Right lobe of liver (tissue), 6 donors: ENCODE results near the gene CYP27B1. TPM values are rescaled to one million over a fixed set of nuclear protein-coding genes. Genes with fewer than 3 reads are reported as not detected.

Experiments used
- ATAC-seq, 4 donors: fragments of 200-7000 bp; cut with Tn5 transposase; one replicate each; pipeline ENCODE4 v1.9.1; 2020; ENCODE audit warnings: mild to moderate bottlenecking in 4 of 4, moderate library complexity in 4 of 4
- DNase-seq, 3 donors: peaks; one replicate each; pipeline ENCODE4 v3.0.0-alpha.2; 2020
- H3K27ac ChIP-seq, 3 donors: fragments of 200-600 bp; one replicate each; pipeline ENCODE4 v1.8.0; 2022
- H3K27me3 ChIP-seq, 2 donors: fragments of 200-600 bp; one replicate each; pipeline ENCODE4 v1.8.0; 2022
- H3K36me3 ChIP-seq, 4 donors: fragments of 200-600 bp; sonication (generic) in 1 of 4; one replicate each; pipeline versions ENCODE4 v1.5.1 to v1.8.0; 2017 to 2022; ENCODE audit warnings: control low read depth in 1 of 4
- H3K4me1 ChIP-seq, 4 donors: fragments of 200-600 bp; sonication (generic) in 1 of 4; one replicate each; pipeline versions ENCODE4 v1.5.1 to v1.8.0; 2017 to 2022; ENCODE audit warnings: control low read depth in 1 of 4
- H3K4me3 ChIP-seq, 3 donors: fragments of 200-600 bp; one replicate each; pipeline ENCODE4 v1.8.0; 2022
- H3K9me3 ChIP-seq, 4 donors: fragments of 200-600 bp; sonication (generic) in 1 of 4; one replicate each; pipeline versions ENCODE4 v1.5.1 to v1.8.0; 2017 to 2022; ENCODE audit warnings: control low read depth in 1 of 4
- CTCF ChIP-seq, 4 donors: fragments of 200-600 bp in 3 of 4; fragments of 450-650 bp in 1 of 4; IDR thresholded peaks; one replicate each; pipeline versions ENCODE4 v1.5.1 to v1.8.0; 2016 to 2022; ENCODE audit warnings: antibody characterized with exemption in 4 of 4, mild to moderate bottlenecking in 2 of 4
- POLR2A ChIP-seq: fragments of 450-650 bp; IDR thresholded peaks from one replicate; pipeline ENCODE4 v1.6.1; 2017; ENCODE audit warnings: antibody characterized with exemption, mild to moderate bottlenecking
- WGBS: methylation state at CpG from one replicate; pipeline ENCODE4 v1.1.6; 2018; ENCODE audit warnings: low coverage, low lambda C conversion rate; ENCODE audit not compliant: insufficient coverage; ENCODE audit errors: missing lambda C conversion rate; 5-methylcytosine and 5-hydroxymethylcytosine counted together
- intact Hi-C, 2 donors: fragments of 100-400 bp; cut with DNase I; formaldehyde crosslinking; loops; one replicate each; pipeline versions ENCODE4 v1.11.2 to v1.14.1; 2022
- total RNA-seq, 6 experiments: library from RNA; depleted of rRNA in 2 of 6; stranded (reverse); fragments of >200 nt in 2 of 6; fragmentation: NEBNext Ultra II Directional in 3 of 6; extraction: Animal tissue kit (Norgen Biotek cat#: 25700) in 3 of 6; gene quantifications; one replicate each; pipeline versions ENCODE4 v1.1.0 to v1.2.4, GENCODE V29; 2016 to 2023
- donor health status: DM: no; HTN: yes; CAD: no.
- donor health status: DM: no; HTN: no; CAD: no.
- donor health status: DM: no; HTN: no; CAD: no.
- donor health status: DM: no; HTN: yes; CAD: no.
- donor health status: DM: no; HTN: yes; CAD: no.

Gene CYP27B1
- total RNA-seq, 6 experiments from 2014 or later = 0.25 to 1.4 (median 0.81) TPM

GRCh38 chr12:57729321-57729844 lies 37.5 kb downstream of the CYP27B1 start:
- 41% methylated on average over 5 of the region's 5 CpGs for WGBS
- Histone ChIP-seq H3K27me3 (peaks cover 0 to 5% of the 10 kb centered on the region in 2 donors), H3K9me3 (no peaks in the 10 kb centered on the region), H3K36me3 (no peaks in the 10 kb centered on the region), H3K4me3 (no peak overlapping the region), H3K27ac (no peak overlapping the region), H3K4me1 (peaks cover 0 to 10% (median 0%) of the 10 kb centered on the region in 4 donors)
- intact Hi-C loops = no loop called here
- DNase-seq (peak in 1 of 3 donors; percentile 38), ATAC-seq (no peak)
- TF ChIP-seq POLR2A (no peak), CTCF (IDR thresholded peaks at IDR 0.05) (no peak)

GRCh38 chr12:57727758-57728395 lies 39.0 kb downstream of the CYP27B1 start:
- Histone ChIP-seq H3K27me3 (peaks cover 0 to 5% of the 10 kb centered on the region in 2 donors), H3K36me3 (no peaks in the 10 kb centered on the region), H3K9me3 (no peaks in the 10 kb centered on the region), H3K27ac (no peak overlapping the region), H3K4me1 (peaks cover 0 to 10% (median 0%) of the 10 kb centered on the region in 4 donors), H3K4me3 (no peak overlapping the region)
- TF ChIP-seq CTCF (IDR thresholded peaks at IDR 0.05) (no peak), POLR2A (no peak)
- intact Hi-C loops = no loop called here
- ATAC-seq (peak in 1 of 4 donors; percentile 27), DNase-seq (peak in 2 of 3 donors; percentile 44 to 55)
- WGBS = 36% methylated on average over 10 of the region's 21 CpGs

GRCh38 chr12:57726884-57727757 lies 39.8 kb downstream of the CYP27B1 start:
- TF ChIP-seq POLR2A (no peak), CTCF (IDR thresholded peaks at IDR 0.05) (peak in 1 of 4 donors; percentile 12)
- intact Hi-C loops = no loop called here
- Histone ChIP-seq H3K4me3 (peak overlapping the region; percentile 36 to 48 (median 43)), H3K27me3 (peaks cover 0 to 5% of the 10 kb centered on the region in 2 donors), H3K27ac (no peak overlapping the region), H3K4me1 (peaks cover 0 to 10% (median 0%) of the 10 kb centered on the region in 4 donors), H3K36me3 (no peaks in the 10 kb centered on the region), H3K9me3 (no peaks in the 10 kb centered on the region)
- ATAC-seq (peak; percentile 11 to 66 (median 24)), DNase-seq (peak in 2 of 3 donors; percentile 55 to 64)
- WGBS = 31% methylated on average over 13 of the region's 76 CpGs

GRCh38 chr12:57726151-57726883 lies 40.6 kb downstream of the CYP27B1 start:
- TF ChIP-seq CTCF (IDR thresholded peaks at IDR 0.05) (peak; percentile 48 to 56 (median 54)), POLR2A (no peak)
- DNase-seq (peak; percentile 57 to 67 (median 64)), ATAC-seq (peak; percentile 65 to 79 (median 66))
- H3K9me3 ChIP-seq = no peaks in the 10 kb centered on the region
- whole genome bisulfite sequencing = 61% methylated on average over 3 of the region's 79 CpGs
- peak overlapping the region; percentile 36 to 48 (median 43) for H3K4me3 ChIP-seq
- H3K27me3 ChIP-seq = peaks cover 0 to 5% of the 10 kb centered on the region in 2 donors
- peaks cover 0 to 10% (median 0%) of the 10 kb centered on the region in 4 donors for H3K4me1 ChIP-seq
- intact Hi-C loops = no loop called here
- H3K27ac ChIP-seq = no peak overlapping the region
- H3K36me3 ChIP-seq = peaks cover 0 to 2% (median 0%) of the 10 kb centered on the region in 4 donors
